Activated B cell treated with CpG ODN at 0.5 μM for 24 hours (primary cell): ENCODE results near the gene DCXR. TPM values are rescaled to one million over a fixed set of nuclear protein-coding genes. Genes with fewer than 3 reads are reported as not detected.

Source experiments
- ATAC-seq: fragments of 200-7000 bp; cut with Tn5 transposase; one replicate; pipeline ENCODE4 v1.10.0; 2021; ENCODE audit warnings: low read depth, mild to moderate bottlenecking, moderate library complexity
- CTCF ChIA-PET: fragments of 350-600 bp; sonication (Branson Sonifier 250); formaldehyde crosslinking; loops from one replicate; lab custom pipeline; 2021; ENCODE audit warnings: antibody characterized with exemption; lab: Charles Lee
- POLR2A ChIA-PET: fragments of 350-600 bp; sonication (Branson Sonifier 250); formaldehyde crosslinking; loops from one replicate; lab custom pipeline; 2021; ENCODE audit warnings: antibody characterized with exemption; lab: Charles Lee
- DNase-seq: peaks from one replicate; pipeline ENCODE4 v3.0.0; 2022
- H3K27ac Mint-ChIP-seq: one replicate; pipeline ENCODE4 v1.8.0; 2020; ENCODE audit warnings: mixed read lengths
- H3K27me3 Mint-ChIP-seq: one replicate; pipeline ENCODE4 v1.8.0; 2021; ENCODE audit warnings: mixed read lengths
- H3K36me3 Mint-ChIP-seq: one replicate; pipeline ENCODE4 v1.8.0; 2021; ENCODE audit warnings: low read depth, mixed read lengths
- H3K4me1 Mint-ChIP-seq: one replicate; pipeline ENCODE4 v1.8.0; 2021; ENCODE audit warnings: mixed read lengths
- H3K4me3 Mint-ChIP-seq: one replicate; pipeline ENCODE4 v1.8.0; 2020; ENCODE audit warnings: mild to moderate bottlenecking, mixed read lengths
- H3K9me3 Mint-ChIP-seq: one replicate; pipeline ENCODE4 v1.8.0; 2020; ENCODE audit warnings: mixed read lengths
- CTCF ChIP-seq: fragments of 200-600 bp; IDR thresholded peaks from one replicate; pipeline ENCODE4 v1.8.0; 2022; ENCODE audit warnings: antibody characterized with exemption, mild to moderate bottlenecking
- intact Hi-C: fragments of 100-400 bp; cut with micrococcal nuclease; formaldehyde crosslinking; loops from one replicate; pipeline ENCODE4 v1.15.1; 2024
- total RNA-seq: library from RNA; stranded (reverse); gene quantifications from 2 replicates; pipeline ENCODE4 v1.2.3, GENCODE V29; 2022

DCXR gene
- total RNA-seq, 1 donor from 2014 or later = 84.3 TPM

GRCh38 chr17:82054351-82055022 is 17.0 kb upstream of the DCXR start:
- POLR2A ChIA-PET = interaction anchor here (1.3 to 1.5 kb wide), 2 partner anchors 10 to 12 kb away, joined by 4 to 7 read pairs; partner anchors contain the start of gene DUS1L
- DNase-seq (no peak), ATAC-seq (no peak)
- CTCF ChIA-PET = no interaction called here
- Mint-ChIP-seq H3K4me1 (peaks cover 17% of the 10 kb centered on the region), H3K27me3 (no peaks in the 10 kb centered on the region), H3K36me3 (peaks cover 37% of the 10 kb centered on the region), H3K9me3 (no peaks in the 10 kb centered on the region), H3K4me3 (no peak overlapping the region), H3K27ac (no peak overlapping the region)
- no peak for TF ChIP-seq CTCF
- intact Hi-C loops = no loop called here

- intact Hi-C loops = no loop called here
- H3K4me1 Mint-ChIP-seq = peaks cover 17% of the 10 kb centered on the region
- no peaks in the 10 kb centered on the region for H3K27me3 Mint-ChIP-seq
- DNase-seq = no peak
- H3K36me3 Mint-ChIP-seq = peaks cover 33% of the 10 kb centered on the region
- no peak overlapping the region for H3K27ac Mint-ChIP-seq
- no peak for ATAC-seq
- no peak for TF ChIP-seq CTCF
- no peaks in the 10 kb centered on the region for H3K9me3 Mint-ChIP-seq
- POLR2A ChIA-PET = interaction anchor here (1.5 to 4.2 kb wide), 3 partner anchors 11 to 16 kb away, joined by 7 to 30 read pairs (median 7); partner anchors contain the start of gene DCXR
- H3K4me3 Mint-ChIP-seq = peak overlapping the region; percentile 71
- CTCF ChIA-PET = no interaction called here
Measured at GRCh38 chr17:82053556-82054263, 16.2 kb upstream of the DCXR start.

GRCh38 chr17:82053130-82053529 is 15.6 kb upstream of the DCXR start:
- intact Hi-C loops = no loop called here
- ChIA-PET POLR2A (interaction anchor here (1.6 to 4.2 kb wide), 2 partner anchors 12 to 16 kb away, joined by 7 to 30 read pairs; partner anchors contain the start of gene DCXR), CTCF (no interaction called here)
- no peak for TF ChIP-seq CTCF
- peak overlapping the region; percentile 71 for H3K4me3 Mint-ChIP-seq
- ATAC-seq = no peak
- H3K4me1 Mint-ChIP-seq = peaks cover 17% of the 10 kb centered on the region
- no peaks in the 10 kb centered on the region for H3K9me3 Mint-ChIP-seq
- no peak overlapping the region for H3K27ac Mint-ChIP-seq
- no peak for DNase-seq
- peaks cover 29% of the 10 kb centered on the region for H3K36me3 Mint-ChIP-seq
- H3K27me3 Mint-ChIP-seq = no peaks in the 10 kb centered on the region

- no peak overlapping the region for H3K27ac Mint-ChIP-seq
- no peak for DNase-seq
- intact Hi-C loops = no loop called here
- no peak for TF ChIP-seq CTCF
- ChIA-PET CTCF (interaction anchor here (1.3 kb wide), 1 partner anchor 93 kb away, joined by 3 read pairs; no protein-coding TSS in a partner anchor), POLR2A (interaction anchor here (1.6 to 4.2 kb wide), 3 partner anchors 12 to 23 kb away, joined by 3 to 30 read pairs (median 7); partner anchors contain the start of gene DCXR)
- H3K9me3 Mint-ChIP-seq = no peaks in the 10 kb centered on the region
- H3K27me3 Mint-ChIP-seq = no peaks in the 10 kb centered on the region
- H3K4me3 Mint-ChIP-seq = peak overlapping the region; percentile 71
- H3K4me1 Mint-ChIP-seq = peaks cover 17% of the 10 kb centered on the region
- peaks cover 29% of the 10 kb centered on the region for H3K36me3 Mint-ChIP-seq
- ATAC-seq = no peak
Measured at GRCh38 chr17:82052638-82053059, 15.2 kb upstream of the DCXR start.
